Endothelial cell of umbilical vein (primary cell): ENCODE measurements around the gene SEMA5A. TPM values are rescaled to one million over a fixed set of nuclear protein-coding genes. Genes with fewer than 3 reads are reported as not detected.

ENCODE experiments used
- BruUV-seq: library from RNA; stranded (reverse); fragments of 400-500 nt; replicated peaks from 2 replicates; lab custom pipeline; 2021; lab: Mats Ljungman, UMichigan
- CTCF ChIA-PET: fragments of 300-600, 350-600 bp; sonication (Branson Sonifier 250); formaldehyde crosslinking; loops from one replicate; lab custom pipeline; 2021; ENCODE audit warnings: antibody characterized with exemption, inconsistent platforms; lab: Charles Lee
- POLR2A ChIA-PET: fragments of 300-600, 350-600 bp; sonication (Branson Sonifier 250); formaldehyde crosslinking; loops from one replicate; lab custom pipeline; 2021; ENCODE audit warnings: antibody characterized with exemption, inconsistent platforms; lab: Charles Lee
- DNase-seq: peaks from one replicate; pipeline ENCODE4 v3.0.0-alpha.2; 2011; ENCODE audit warnings: low read depth, low spot score
- FAIRE-seq: peaks from 2 replicates; lab custom pipeline; 2011; peaks lifted over from hg19 to GRCh38; lab: Jason Lieb, UNC
- H2AFZ ChIP-seq: 2 replicates; pipeline ENCODE4 v1.6.0; 2012; ENCODE audit warnings: low read depth, low read length, control low read depth, inconsistent platforms
- H3K27ac ChIP-seq: 2 replicates; pipeline ENCODE4 v1.5.1; 2011; ENCODE audit warnings: low read depth, mild to moderate bottlenecking, control low read depth, low read length, moderate library complexity; ENCODE audit not compliant: insufficient read depth
- H3K27me3 ChIP-seq, 2 experiments: 2 replicates each; pipeline versions ENCODE4 v1.6.0 to v1.6.1; 2011; ENCODE audit warnings: low read length in 2 of 2, mixed read lengths in 1 of 2; ENCODE audit not compliant: control insufficient read depth in 2 of 2, insufficient read depth in 2 of 2
- H3K36me3 ChIP-seq, 2 experiments: 2 replicates in 1 of 2; 3 replicates in 1 of 2; pipeline ENCODE4 v1.5.1; 2011; ENCODE audit warnings: low read length in 2 of 2, mild to moderate bottlenecking in 1 of 2, moderate library complexity in 1 of 2; ENCODE audit not compliant: control insufficient read depth in 2 of 2, insufficient read depth in 2 of 2; ENCODE audit errors: extremely low read depth in 1 of 2
- H3K4me1 ChIP-seq: 3 replicates; pipeline ENCODE4 v1.5.1; 2011; ENCODE audit warnings: mild to moderate bottlenecking, low read length; ENCODE audit not compliant: control insufficient read depth, insufficient read depth; ENCODE audit errors: extremely low read depth
- H3K4me2 ChIP-seq: 2 replicates; pipeline ENCODE4 v1.6.1; 2011; ENCODE audit warnings: low read length, control low read depth, mixed read lengths; ENCODE audit not compliant: insufficient read depth
- H3K4me3 ChIP-seq, 3 experiments: fragments of 200-600 bp in 1 of 3; sonication (generic), shearing (Covaris generic) in 1 of 3; replicated peaks in 1 of 3; 2 replicates each; pipeline ENCODE4 v1.5.1; 2011 to 2016; ENCODE audit warnings: control low read depth in 3 of 3, low read length in 3 of 3, mild to moderate bottlenecking in 2 of 3, inconsistent platforms in 1 of 3, low read depth in 1 of 3, moderate library complexity in 1 of 3; ENCODE audit not compliant: insufficient read depth in 1 of 3
- H3K79me2 ChIP-seq: 2 replicates; pipeline ENCODE4 v1.6.0; 2012; ENCODE audit warnings: low read length, inconsistent platforms; ENCODE audit not compliant: control insufficient read depth, insufficient read depth
- H3K9ac ChIP-seq: replicated peaks from 2 replicates; pipeline ENCODE3; 2011; ENCODE audit warnings: low read length, control low read depth; ENCODE audit not compliant: insufficient read depth; ENCODE audit errors: extremely low read depth
- H3K9me1 ChIP-seq: replicated peaks from 3 replicates; pipeline ENCODE4 v1.6.0; 2011; ENCODE audit warnings: mild to moderate bottlenecking, low read length; ENCODE audit not compliant: control insufficient read depth, insufficient read depth; ENCODE audit errors: extremely low read depth
- H3K9me3 ChIP-seq: replicated peaks from 2 replicates; pipeline ENCODE4 v1.5.1; 2012; ENCODE audit warnings: low read length, inconsistent platforms; ENCODE audit not compliant: control insufficient read depth, insufficient read depth
- H4K20me1 ChIP-seq: replicated peaks from 2 replicates; pipeline ENCODE3; 2011; ENCODE audit warnings: mild to moderate bottlenecking, low read length; ENCODE audit not compliant: control insufficient read depth, insufficient read depth; ENCODE audit errors: extremely low read depth
- EZH2 ChIP-seq: IDR thresholded peaks from 2 replicates; pipeline ENCODE4 v1.6.1; 2012; ENCODE audit warnings: borderline replicate concordance, low read depth, mild to moderate bottlenecking, moderate library complexity, low read length, inconsistent platforms; ENCODE audit not compliant: severe bottlenecking
- FOS ChIP-seq: IDR thresholded peaks from 2 replicates; pipeline ENCODE4 v1.6.1; 2011; ENCODE audit warnings: mild to moderate bottlenecking, low read length, moderate library complexity, borderline replicate concordance; ENCODE audit not compliant: insufficient read depth
- GATA2 ChIP-seq: IDR thresholded peaks from 2 replicates; pipeline ENCODE4 v1.7.0; 2011; ENCODE audit warnings: low read depth, mild to moderate bottlenecking, moderate library complexity, mixed read lengths, low read length; ENCODE audit not compliant: insufficient read length, insufficient read depth
- JUN ChIP-seq: IDR thresholded peaks from 2 replicates; pipeline ENCODE4 v1.6.1; 2011; ENCODE audit warnings: borderline replicate concordance, low read depth; ENCODE audit not compliant: insufficient read length, insufficient read depth
- MAX ChIP-seq: IDR thresholded peaks from 2 replicates; pipeline ENCODE4 v1.6.1; 2011; ENCODE audit not compliant: insufficient read depth, insufficient read length
- MYC ChIP-seq: IDR thresholded peaks from one replicate; pipeline ENCODE4 v1.6.1; 2011; ENCODE audit warnings: mild to moderate bottlenecking, low read depth, low read length
- POLR2A ChIP-seq: IDR thresholded peaks from 2 replicates; pipeline ENCODE4 v1.6.1; 2012; ENCODE audit warnings: low read depth, mild to moderate bottlenecking, control low read depth, low read length
- POLR2AphosphoS5 ChIP-seq: IDR thresholded peaks from 2 replicates; pipeline ENCODE4 v1.6.1; 2012; ENCODE audit warnings: low read depth, mild to moderate bottlenecking, control low read depth, low read length, moderate library complexity; ENCODE audit not compliant: insufficient read depth
- dilution Hi-C: fragments of 300-500 bp; cut with MboI; formaldehyde crosslinking; loops from one replicate; pipeline ENCODE4 v1.15.0; 2019; ENCODE audit warnings: low sequenced_read_pairs; ENCODE audit not compliant: extremely low pct_ligation_motif_present
- intact Hi-C: fragments of 100-400 bp; cut with micrococcal nuclease; formaldehyde crosslinking; loops from one replicate; pipeline ENCODE4 v1.10.0; 2022
- polyA plus RNA-seq, 4 experiments: library from polyadenylated mRNA; depleted of rRNA in 3 of 4; stranded (reverse) in 3 of 4; unstranded in 1 of 4; fragments of >200 nt; gene quantifications; 2 replicates each; pipeline versions ENCODE4 v1.2.1 to v1.2.3, GENCODE V29; 2011 to 2012; ENCODE audit warnings: missing spikeins in 1 of 4
- total RNA-seq: library from RNA; stranded (reverse); gene quantifications from 2 replicates; pipeline ENCODE4 v1.2.3, GENCODE V29; 2021
- TF ChIP-seq, protein P1 (sequence below), 2 donors: IDR thresholded peaks; 1 replicate in 1 of 2; 2 replicates in 1 of 2; pipeline ENCODE4 v1.5.1; 2011; ENCODE audit warnings: low read length in 2 of 2, mild to moderate bottlenecking in 2 of 2, moderate library complexity in 2 of 2, control low read depth in 1 of 2, inconsistent platforms in 1 of 2, low read depth in 1 of 2; ENCODE audit not compliant: insufficient read depth in 1 of 2; ENCODE audit errors: extremely low read depth in 1 of 2

SEMA5A gene
- total and polyA plus RNA-seq, 2 donors (not counting 3 experiments of a cell fraction or from before 2014, with no cell fraction given) = 0.04 to 0.06 TPM

DNA sequence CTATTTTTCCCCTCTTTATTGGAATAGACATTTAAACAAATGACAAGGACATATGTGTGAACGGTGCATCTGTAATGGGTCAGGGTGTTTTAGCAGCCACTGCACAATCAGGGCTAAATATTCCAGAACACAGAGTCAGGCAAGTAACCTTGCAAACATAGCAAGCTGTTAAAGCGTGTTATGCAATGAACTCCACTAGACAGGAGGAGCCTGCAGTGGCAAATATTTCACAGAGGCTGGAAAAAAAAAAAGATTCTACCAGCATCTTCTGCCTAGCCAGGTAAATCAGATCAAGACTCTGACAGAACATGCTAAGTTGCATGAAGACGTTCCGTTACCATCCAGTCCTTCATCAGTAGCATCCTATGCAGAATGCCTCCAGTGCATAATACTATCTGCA is 171.8 kb downstream of the SEMA5A start:
- dilution Hi-C loops (no loop called here), intact Hi-C loops (no loop called here)
- no peak overlapping the region for H3K9ac ChIP-seq
- no peaks in the 10 kb centered on the region for H4K20me1 ChIP-seq
- H3K36me3 ChIP-seq = no peaks in the 10 kb centered on the region
- no peak overlapping the region for H3K27ac ChIP-seq
- POLR2A ChIA-PET = no interaction called here
- no peaks in the 10 kb centered on the region for H3K79me2 ChIP-seq
- no peak for FAIRE-seq
- H3K9me1 ChIP-seq = no peaks in the 10 kb centered on the region
- TF ChIP-seq GATA2 (no peak), POLR2A (no peak), JUN (no peak), EZH2 (no peak), MAX (no peak), FOS (no peak), MYC (no peak), POLR2AphosphoS5 (no peak)
- TF ChIP-seq, protein P1, sequence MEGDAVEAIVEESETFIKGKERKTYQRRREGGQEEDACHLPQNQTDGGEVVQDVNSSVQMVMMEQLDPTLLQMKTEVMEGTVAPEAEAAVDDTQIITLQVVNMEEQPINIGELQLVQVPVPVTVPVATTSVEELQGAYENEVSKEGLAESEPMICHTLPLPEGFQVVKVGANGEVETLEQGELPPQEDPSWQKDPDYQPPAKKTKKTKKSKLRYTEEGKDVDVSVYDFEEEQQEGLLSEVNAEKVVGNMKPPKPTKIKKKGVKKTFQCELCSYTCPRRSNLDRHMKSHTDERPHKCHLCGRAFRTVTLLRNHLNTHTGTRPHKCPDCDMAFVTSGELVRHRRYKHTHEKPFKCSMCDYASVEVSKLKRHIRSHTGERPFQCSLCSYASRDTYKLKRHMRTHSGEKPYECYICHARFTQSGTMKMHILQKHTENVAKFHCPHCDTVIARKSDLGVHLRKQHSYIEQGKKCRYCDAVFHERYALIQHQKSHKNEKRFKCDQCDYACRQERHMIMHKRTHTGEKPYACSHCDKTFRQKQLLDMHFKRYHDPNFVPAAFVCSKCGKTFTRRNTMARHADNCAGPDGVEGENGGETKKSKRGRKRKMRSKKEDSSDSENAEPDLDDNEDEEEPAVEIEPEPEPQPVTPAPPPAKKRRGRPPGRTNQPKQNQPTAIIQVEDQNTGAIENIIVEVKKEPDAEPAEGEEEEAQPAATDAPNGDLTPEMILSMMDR (IDR thresholded peaks at IDR 0.05; ENCODE audit: extremely low read depth in 1 of 2, insufficient read depth in 1 of 2, low read depth in 1 of 2, low read length in 2 of 2) = no peak
- H3K9me3 ChIP-seq = no peaks in the 10 kb centered on the region
- CTCF ChIA-PET = no interaction called here
- no peak overlapping the region for H3K4me3 ChIP-seq
- no TSS peak for BruUV-seq
- H2AFZ ChIP-seq = no peak overlapping the region
- DNase-seq = no peak
- no peaks in the 10 kb centered on the region for H3K27me3 ChIP-seq
- no peak overlapping the region for H3K4me2 ChIP-seq
- H3K4me1 ChIP-seq = no peaks in the 10 kb centered on the region
